Body of pancreas (tissue), 4 donors: Measurements from ENCODE around the gene CSMD2. TPM values are rescaled to one million over a fixed set of nuclear protein-coding genes. Genes with fewer than 3 reads are reported as not detected.

Experiments used
- ATAC-seq: fragments of 150-250 bp; one replicate; pipeline ENCODE4 v1.9.1; 2016
- DNase-seq, 4 donors: peaks; one replicate each; pipeline ENCODE4 v3.0.0-alpha.2; 2019
- H3K27ac ChIP-seq, 4 donors: fragments of 200-600 bp; sonication (generic); 1 replicate in 3 of 4; 2 replicates in 1 of 4; pipeline versions ENCODE4 v1.5.1 to v1.6.1; 2016 to 2019; ENCODE audit warnings: mild to moderate bottlenecking in 1 of 4, mixed read lengths in 1 of 4, moderate library complexity in 1 of 4
- H3K27me3 ChIP-seq, 2 donors: fragments of 200-600 bp; sonication (generic); one replicate each; pipeline ENCODE4 v1.6.0; 2016; ENCODE audit warnings: mild to moderate bottlenecking in 1 of 2
- H3K36me3 ChIP-seq, 2 donors: fragments of 200-600 bp; sonication (generic); replicated peaks in 1 of 2; 2 replicates each; pipeline ENCODE4 v1.5.1; 2016; ENCODE audit warnings: low read depth in 2 of 2; ENCODE audit not compliant: insufficient read depth in 1 of 2
- H3K4me1 ChIP-seq: fragments of 200-600 bp; sonication (generic); one replicate; pipeline ENCODE4 v1.6.0; 2016
- H3K4me3 ChIP-seq, 2 donors: fragments of 200-600 bp; sonication (generic); 1 replicate in 1 of 2; 2 replicates in 1 of 2; pipeline ENCODE4 v1.5.1; 2016 to 2019
- H3K9me3 ChIP-seq, 3 donors: fragments of 200-600 bp; sonication (generic); 1 replicate in 2 of 3; 2 replicates in 1 of 3; pipeline ENCODE4 v1.5.1; 2016
- CTCF ChIP-seq, 7 experiments: fragments of 450-650 bp in 4 of 7; fragments of 200-600 bp in 3 of 7; sonication (generic) in 3 of 7; IDR thresholded peaks; one replicate each; pipeline ENCODE4 v1.5.1; 2016 to 2019; ENCODE audit warnings: antibody characterized with exemption in 7 of 7
- POLR2A ChIP-seq, 3 donors: fragments of 450-650 bp; IDR thresholded peaks; one replicate each; pipeline ENCODE4 v1.6.1; 2016; ENCODE audit warnings: antibody characterized with exemption in 3 of 3, mild to moderate bottlenecking in 2 of 3
- WGBS, 2 donors: methylation state at CpG; one replicate each; pipeline ENCODE4 v1.1.5; 2017; 5-methylcytosine and 5-hydroxymethylcytosine counted together
- intact Hi-C: fragments of 100-400 bp; cut with DNase I; formaldehyde crosslinking; loops from one replicate; pipeline ENCODE4 v1.15.1; 2023
- total RNA-seq, 2 donors: library from RNA; depleted of rRNA; stranded (reverse); fragments of >200 nt; gene quantifications; one replicate each; pipeline ENCODE4 v1.1.0, GENCODE V29; 2016

CSMD2 gene
- total RNA-seq, 2 donors from 2014 or later = 0.26 to 0.33 TPM

GRCh38 chr1:34050709-34051485 lies 114.1 kb downstream of the CSMD2 start:
- no peaks in the 10 kb centered on the region for H3K27me3 ChIP-seq
- no peak overlapping the region for H3K4me3 ChIP-seq
- H3K36me3 ChIP-seq = no peaks in the 10 kb centered on the region
- intact Hi-C loops = no loop called here
- H3K27ac ChIP-seq = no peak overlapping the region
- WGBS, 2 donors = 75 to 82% methylated on average over 3 of the region's 3 CpGs
- no peaks in the 10 kb centered on the region for H3K4me1 ChIP-seq
- H3K9me3 ChIP-seq = no peaks in the 10 kb centered on the region
- TF ChIP-seq POLR2A (IDR thresholded peaks at IDR 0.05) (no peak), CTCF (IDR thresholded peaks at IDR 0.05) (no peak)
- no peak for DNase-seq
- no peak for ATAC-seq

GRCh38 chr1:34049994-34050393 lies 115.0 kb downstream of the CSMD2 start:
- ATAC-seq = no peak
- intact Hi-C loops = no loop called here
- Histone ChIP-seq H3K27ac (no peak overlapping the region), H3K27me3 (no peaks in the 10 kb centered on the region), H3K36me3 (no peaks in the 10 kb centered on the region), H3K9me3 (no peaks in the 10 kb centered on the region), H3K4me1 (no peaks in the 10 kb centered on the region), H3K4me3 (no peak overlapping the region)
- WGBS, 2 donors = 59 to 79% methylated on average over 1 of the region's 1 CpG
- TF ChIP-seq POLR2A (IDR thresholded peaks at IDR 0.05) (no peak), CTCF (IDR thresholded peaks at IDR 0.05) (no peak)
- DNase-seq = no peak

- WGBS, 2 donors = 41 to 44% methylated on average over 2 of the region's 2 CpGs
- H3K4me3 ChIP-seq = no peak overlapping the region
- intact Hi-C loops = no loop called here
- no peaks in the 10 kb centered on the region for H3K27me3 ChIP-seq
- DNase-seq (no peak), ATAC-seq (no peak)
- H3K36me3 ChIP-seq = no peaks in the 10 kb centered on the region
- TF ChIP-seq CTCF (IDR thresholded peaks at IDR 0.05) (no peak), POLR2A (IDR thresholded peaks at IDR 0.05) (no peak)
- H3K27ac ChIP-seq = no peak overlapping the region
- no peaks in the 10 kb centered on the region for H3K4me1 ChIP-seq
- no peaks in the 10 kb centered on the region for H3K9me3 ChIP-seq
Observed at GRCh38 chr1:34049477-34049876, 115.6 kb downstream of the CSMD2 start.

GRCh38 chr1:34037856-34038255 lies 127.2 kb downstream of the CSMD2 start:
- peaks cover 5% of the 10 kb centered on the region for H3K4me1 ChIP-seq
- H3K9me3 ChIP-seq = no peaks in the 10 kb centered on the region
- ATAC-seq = no peak
- H3K36me3 ChIP-seq = no peaks in the 10 kb centered on the region
- no peak for DNase-seq
- H3K27me3 ChIP-seq = no peaks in the 10 kb centered on the region
- TF ChIP-seq POLR2A (IDR thresholded peaks at IDR 0.05) (no peak), CTCF (IDR thresholded peaks at IDR 0.05) (no peak)
- intact Hi-C loops = no loop called here
- 46 to 49% methylated on average over 7 of the region's 7 CpGs for WGBS, 2 donors
- H3K27ac ChIP-seq = no peak overlapping the region
- H3K4me3 ChIP-seq = no peak overlapping the region

GRCh38 chr1:34037109-34037508 lies 127.9 kb downstream of the CSMD2 start:
- Histone ChIP-seq H3K27ac (no peak overlapping the region), H3K4me3 (no peak overlapping the region), H3K9me3 (no peaks in the 10 kb centered on the region), H3K4me1 (peaks cover 5% of the 10 kb centered on the region), H3K27me3 (no peaks in the 10 kb centered on the region), H3K36me3 (no peaks in the 10 kb centered on the region)
- 80 to 82% methylated on average over 8 of the region's 8 CpGs for WGBS, 2 donors
- no peak for ATAC-seq
- intact Hi-C loops = no loop called here
- TF ChIP-seq POLR2A (IDR thresholded peaks at IDR 0.05) (no peak), CTCF (IDR thresholded peaks at IDR 0.05) (no peak)
- DNase-seq = no peak
